Glomerular endothelial cell (primary cell): ENCODE measurements around the gene ZNF805. TPM values are rescaled to one million over a fixed set of nuclear protein-coding genes. Genes with fewer than 3 reads are reported as not detected.
"Not testable (repeated sequence)": the region's sequence is repeated elsewhere in the genome, so short reads cannot be mapped to it uniquely, and the experiment has no call there.

Experiments used
- DNase-seq: peaks from one replicate; pipeline ENCODE4 v3.0.0-alpha.2; 2011; ENCODE audit warnings: low read depth, low spot score; ENCODE audit errors: extremely low read depth
- total RNA-seq: library from RNA; depleted of rRNA; stranded (reverse); fragments of >200 nt; gene quantifications from 2 replicates; pipeline ENCODE4 v1.2.3, GENCODE V29; 2015

Gene ZNF805
- 8.6 and 15.3 TPM in 2 replicates for total RNA-seq

GRCh38 chr19:57240311-57241090, at the start of gene ZNF805:
TSS of gene ZNF805 (plus strand) at chr19:57240632. CDS start at chr19:57240892, 260 bp downstream.
- peak; percentile 62 for DNase-seq

DNA sequence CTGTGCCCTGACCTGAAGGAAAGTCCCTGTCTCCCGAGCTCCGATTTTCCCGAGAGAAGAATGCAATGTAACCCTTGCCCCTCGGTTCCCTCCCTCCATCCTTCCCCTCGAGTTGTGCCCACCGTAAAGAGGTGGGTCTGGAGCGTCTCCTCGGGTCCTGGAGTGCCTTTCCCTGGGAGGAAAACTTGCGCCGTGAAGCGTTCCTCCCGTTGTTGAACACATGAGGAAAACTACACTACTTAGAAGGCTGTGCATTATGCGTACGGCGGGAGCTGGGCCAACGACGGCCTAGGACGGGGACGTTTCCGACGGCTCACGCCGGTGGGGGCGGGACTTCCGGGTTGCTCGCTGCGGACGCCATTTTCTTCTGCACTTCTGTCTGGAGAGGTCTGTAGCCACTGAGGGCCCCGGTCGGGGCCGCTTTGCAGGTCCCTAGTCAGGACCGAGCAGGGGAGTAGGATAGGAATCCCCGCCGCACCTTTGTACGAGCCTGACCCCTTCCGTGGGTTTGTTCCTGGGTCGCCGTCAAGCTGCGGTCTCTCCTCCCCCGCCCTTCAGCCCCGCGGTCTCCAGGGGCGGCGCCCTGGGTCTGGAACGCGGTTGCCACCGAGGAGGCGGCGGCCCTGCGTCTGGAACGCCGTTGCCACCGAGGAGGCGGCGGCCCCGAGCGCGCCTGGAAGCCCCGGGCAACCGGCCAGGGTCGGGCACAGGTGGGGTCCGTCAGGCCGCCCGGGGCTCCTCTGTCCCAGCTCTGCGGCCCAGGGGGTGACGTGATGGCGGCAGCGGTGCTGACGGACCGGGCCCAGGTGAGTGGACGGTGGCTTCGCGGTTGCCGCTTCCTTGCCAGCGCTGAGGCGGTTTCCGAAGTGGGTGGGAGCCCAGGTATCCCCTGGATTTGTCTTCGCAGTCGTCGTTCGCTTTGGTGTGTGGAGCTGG, 49.0 kb upstream of the ZNF805 start, which contains the start of gene ZNF264:
ZNF264 (plus strand) TSS at position 360 of the 936 bp plus-strand sequence; CDS start at position 774, 414 bp downstream.
- peak; percentile 45 for DNase-seq

DNA sequence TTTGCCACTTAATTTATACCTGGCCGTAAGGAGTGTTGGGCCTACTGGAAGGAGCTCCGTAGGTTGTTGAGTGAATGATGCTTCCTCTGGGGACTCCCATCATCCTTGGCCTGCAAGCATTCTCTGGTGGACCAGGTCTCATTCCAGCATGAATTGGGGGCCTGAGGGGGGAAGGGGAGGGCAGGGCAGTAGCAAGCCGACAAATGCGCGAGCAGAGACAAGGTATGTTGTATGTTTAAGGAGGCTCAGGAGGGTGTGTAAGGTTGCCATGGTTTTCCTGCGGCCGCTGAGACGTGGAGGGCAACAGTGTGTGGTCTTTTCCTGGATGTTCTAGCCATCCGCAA, 48.4 kb upstream of the ZNF805 start:
- DNase-seq: no peak

DNA sequence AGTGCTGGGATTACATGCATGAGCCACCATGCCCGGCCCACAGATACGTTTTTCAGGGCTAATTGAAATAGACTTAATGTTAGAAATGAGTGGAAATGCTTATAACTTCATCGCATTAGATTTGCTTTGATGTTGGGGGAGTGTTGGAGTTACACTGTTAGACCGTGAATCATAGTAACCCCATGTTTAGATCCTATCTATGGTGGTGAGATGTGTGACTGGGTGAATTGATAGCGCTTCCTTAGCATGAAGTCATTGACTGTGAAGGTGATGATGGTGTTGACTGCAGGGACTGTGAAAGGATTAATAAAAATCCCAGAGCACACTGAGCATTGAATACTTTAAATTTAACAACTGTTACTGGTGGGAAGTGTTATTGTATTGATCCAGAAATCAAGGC, 47.4 kb upstream of the ZNF805 start:
- no peak for DNase-seq

DNA sequence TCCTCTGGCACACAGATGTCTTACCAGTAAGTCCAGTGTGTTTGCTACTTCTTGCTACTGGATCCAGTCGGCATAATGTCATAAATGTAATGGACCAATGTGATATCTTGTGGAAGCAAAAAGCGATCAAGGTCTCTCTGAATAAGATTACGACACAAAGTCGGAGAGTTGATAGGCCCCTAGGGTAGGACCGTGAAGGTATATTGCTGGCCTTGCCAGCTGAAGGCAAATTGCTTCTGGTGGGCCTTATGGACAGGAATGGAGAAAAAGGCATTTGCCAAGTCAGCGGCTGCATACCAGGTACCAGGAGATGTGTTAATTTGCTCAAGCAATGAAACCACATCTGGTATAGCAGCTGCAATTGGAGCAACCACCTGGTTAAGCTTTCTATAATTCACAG, 42.6 kb upstream of the ZNF805 start:
- not testable (repeated sequence) for DNase-seq

GRCh38 chr19:57202160-57202559, 38.3 kb upstream of the ZNF805 start:
- no peak for DNase-seq

DNA sequence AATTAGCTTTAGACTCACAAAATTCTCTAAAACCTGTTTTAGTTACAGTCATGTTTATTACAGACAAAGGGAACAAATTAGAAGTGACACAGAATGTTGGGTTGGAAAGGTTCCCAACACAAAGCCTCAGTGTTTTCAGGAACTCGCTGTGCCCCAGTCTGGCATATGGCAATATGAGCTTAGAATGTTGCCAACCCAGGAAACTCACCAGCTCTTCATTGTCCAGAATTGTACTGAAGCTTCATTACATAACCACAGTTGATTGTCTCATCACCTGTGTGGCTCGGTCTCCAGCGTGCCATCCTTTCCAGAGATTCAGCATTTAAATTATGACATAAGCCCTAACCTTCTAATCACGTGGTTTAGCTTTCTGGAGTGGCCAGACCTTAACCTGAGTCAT, 30.1 kb upstream of the ZNF805 start:
- DNase-seq: no peak

- DNase-seq: no peak
Measured at GRCh38 chr19:57212109-57212508, 28.3 kb upstream of the ZNF805 start.

DNA sequence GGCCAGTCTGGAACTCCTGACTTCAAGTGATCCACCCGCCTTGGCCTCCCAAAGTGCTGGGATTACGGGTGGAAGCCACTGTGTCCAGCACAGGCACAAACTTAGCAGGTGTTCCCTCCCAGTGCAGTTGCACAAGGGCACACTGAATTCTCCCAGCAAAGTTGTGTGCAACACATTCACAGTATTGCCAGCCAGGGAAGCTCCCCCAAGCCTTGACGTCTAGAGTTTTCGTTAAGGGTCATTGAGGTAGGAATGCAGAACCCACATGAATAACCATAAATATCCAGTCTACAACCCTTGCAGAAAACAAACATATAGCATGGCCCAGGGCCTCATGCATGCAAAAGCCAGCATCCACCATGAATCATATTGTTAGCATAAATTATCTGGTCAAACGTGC, 12.9 kb upstream of the ZNF805 start:
- DNase-seq: no peak

DNA sequence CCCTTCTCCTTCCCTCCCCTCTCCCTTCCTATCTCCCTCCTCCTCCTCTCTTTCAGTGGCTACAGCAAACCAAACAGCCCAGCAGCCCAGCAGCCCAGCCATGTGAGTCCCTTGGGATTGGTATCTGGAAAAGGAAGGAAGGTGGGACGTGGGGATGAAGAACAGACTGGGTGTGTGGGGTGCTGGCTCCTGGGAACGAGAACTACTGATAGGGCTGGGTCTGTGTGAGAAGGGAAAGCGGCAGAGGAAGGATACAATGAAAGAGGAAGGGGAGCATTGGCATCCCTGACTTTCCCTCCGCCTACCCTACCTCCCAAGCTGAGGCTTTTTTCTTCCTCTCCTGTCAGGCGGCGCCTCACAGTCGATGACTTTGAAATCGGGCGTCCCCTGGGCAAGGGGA, 8.7 kb upstream of the ZNF805 start:
- DNase-seq: no peak

DNA sequence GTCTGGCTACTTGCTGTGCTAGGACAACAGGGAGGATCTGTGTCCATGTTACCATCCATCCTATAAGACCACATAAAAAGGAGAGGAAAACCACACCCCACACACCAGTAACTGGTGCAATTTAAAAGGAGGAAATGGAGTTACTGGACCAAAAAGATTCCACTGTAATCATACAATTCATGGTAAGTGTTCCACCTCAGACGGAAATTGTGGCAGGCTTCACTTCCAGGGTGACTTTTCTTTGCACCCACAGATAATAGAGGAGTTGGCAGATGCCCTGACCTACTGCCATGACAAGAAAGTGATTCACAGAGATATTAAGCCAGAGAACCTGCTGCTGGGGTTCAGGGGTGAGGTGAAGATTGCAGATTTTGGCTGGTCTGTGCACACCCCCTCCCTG, 7.2 kb upstream of the ZNF805 start:
- no peak for DNase-seq

- no peak for DNase-seq
Measured at GRCh38 chr19:57239982-57240310, 486 bp upstream of the ZNF805 start.

DNA sequence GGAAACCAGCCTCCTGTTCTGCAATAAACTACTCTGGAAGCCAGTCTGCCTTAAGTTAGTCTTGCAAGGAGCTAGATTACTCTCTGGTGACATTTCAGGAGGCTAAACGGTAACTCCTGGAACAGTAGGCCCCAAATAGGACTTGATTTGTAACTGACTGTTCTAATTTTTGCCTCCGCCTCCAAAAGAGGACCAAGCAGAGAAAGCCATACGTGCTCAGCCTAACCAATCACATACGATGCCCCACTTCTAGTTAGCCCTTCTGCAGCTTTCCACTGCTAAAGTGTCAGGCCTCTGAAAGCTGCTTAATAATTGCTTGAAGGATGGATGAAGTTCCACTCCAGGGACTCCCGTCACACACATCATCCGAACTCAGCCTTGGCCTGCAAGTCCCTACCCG, 744 bp downstream of the ZNF805 start:
- no peak for DNase-seq

DNA sequence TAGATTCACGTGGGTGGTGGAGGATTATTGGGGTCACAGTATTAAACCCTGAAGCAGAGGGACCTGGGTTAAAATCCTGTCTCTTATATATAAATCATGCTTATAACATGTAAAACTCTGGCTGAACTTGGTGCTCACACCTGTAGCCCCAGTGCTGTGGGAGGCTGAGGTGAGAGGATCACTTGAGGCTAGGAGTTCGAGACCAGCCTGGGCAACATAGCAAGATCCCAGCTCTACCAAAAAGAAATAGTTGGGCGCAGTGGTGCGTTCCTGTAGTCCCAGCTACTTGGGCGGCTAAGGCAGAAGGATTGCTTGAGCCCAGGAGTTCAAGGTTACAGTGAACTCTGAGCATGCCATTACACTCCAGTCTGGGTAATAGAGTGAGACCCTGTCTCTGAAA, 2.4 kb downstream of the ZNF805 start:
- DNase-seq: no peak

DNA sequence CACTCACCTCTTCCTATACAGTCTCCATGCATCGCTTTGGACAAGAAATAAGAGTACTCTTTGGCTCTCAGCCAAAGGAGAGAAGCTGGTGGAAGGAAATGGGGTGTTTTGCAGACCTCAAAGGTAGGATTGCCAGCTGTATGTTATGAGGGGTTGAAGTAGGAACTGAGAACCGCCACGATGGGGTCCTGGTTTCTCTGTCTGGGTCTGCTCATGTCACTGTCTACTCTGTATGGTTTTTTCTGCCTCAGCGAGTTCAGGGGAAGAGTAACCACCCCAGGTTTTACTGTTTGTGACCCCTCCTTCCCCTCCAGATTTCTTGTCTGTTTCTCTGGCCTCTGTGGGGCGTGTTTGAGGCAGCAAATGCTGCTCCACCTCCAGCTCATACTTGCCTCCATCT, 4.1 kb downstream of the ZNF805 start:
- DNase-seq: no peak

DNA sequence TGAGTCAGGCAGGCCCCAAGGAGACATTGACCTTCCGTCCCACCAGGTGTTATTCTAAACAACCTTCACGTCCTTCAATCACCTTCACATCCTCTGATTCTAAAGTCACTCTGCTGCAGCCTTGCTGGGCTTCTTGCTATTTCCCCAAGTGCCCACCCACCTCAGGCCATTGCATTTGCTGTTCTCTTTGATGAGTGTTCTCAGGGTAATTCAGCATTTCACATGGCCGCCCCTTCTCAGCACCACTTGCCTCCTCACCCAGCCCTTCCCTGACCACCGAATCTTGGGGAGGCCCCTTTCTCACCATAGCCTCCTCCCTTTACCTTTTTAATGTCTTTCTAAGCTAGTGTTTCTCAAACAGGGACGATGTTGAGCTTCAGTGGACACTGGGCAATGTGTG, 4.6 kb downstream of the ZNF805 start:
- DNase-seq: no peak

DNA sequence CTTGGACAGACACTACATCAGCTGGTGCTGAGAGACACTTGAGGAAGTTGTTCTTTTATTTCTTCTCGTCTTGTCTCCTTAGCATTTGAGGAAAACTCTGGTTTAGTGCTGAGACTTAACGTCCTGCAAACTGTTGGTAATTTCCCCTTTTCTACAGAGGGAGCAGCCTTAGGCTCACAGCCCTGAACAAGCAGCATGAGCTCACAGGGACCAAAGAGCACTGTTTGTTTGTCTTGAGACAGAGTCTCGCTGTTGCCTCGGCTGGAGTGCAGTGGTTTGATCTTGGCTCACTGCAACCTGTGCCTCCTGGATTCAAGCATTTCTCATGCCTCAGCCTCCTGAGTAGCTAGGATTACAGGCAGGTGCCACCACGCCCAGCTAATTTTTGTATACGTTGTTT, 5.5 kb downstream of the ZNF805 start:
- no peak for DNase-seq

- DNase-seq: no peak
Measured at GRCh38 chr19:57248646-57249045, 8.2 kb downstream of the ZNF805 start.

DNA sequence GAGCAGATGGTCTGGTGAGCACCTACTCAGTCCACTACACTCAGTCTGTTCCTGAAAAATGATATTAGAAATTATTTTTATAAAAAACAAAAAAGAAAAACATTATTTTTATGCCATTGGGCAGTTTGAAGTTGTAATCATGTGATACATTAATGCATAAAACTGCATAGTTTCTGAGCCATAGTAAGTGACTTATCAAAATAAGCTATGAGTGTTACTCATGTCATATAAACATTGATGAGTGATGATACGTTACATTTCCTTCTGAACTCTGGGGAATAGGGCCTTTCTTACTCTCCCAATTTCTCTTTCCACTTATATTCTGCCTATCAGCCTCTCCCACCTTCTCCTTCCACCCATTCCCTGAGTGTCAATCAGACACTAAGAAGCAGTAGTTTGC, 8.9 kb downstream of the ZNF805 start:
- no peak for DNase-seq

DNA sequence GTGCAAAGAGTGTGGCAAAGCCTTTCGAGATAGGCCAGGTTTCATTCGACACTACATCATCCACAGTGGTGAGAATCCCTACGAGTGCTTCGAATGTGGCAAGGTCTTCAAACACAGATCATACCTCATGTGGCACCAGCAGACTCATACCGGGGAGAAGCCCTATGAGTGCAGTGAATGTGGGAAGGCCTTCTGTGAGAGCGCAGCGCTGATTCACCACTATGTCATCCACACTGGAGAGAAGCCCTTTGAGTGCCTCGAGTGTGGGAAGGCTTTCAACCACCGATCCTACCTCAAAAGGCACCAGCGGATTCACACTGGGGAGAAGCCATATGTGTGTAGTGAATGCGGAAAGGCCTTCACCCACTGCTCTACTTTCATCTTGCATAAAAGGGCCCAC, 13.3 kb downstream of the ZNF805 start:
- not testable (repeated sequence) for DNase-seq

DNA sequence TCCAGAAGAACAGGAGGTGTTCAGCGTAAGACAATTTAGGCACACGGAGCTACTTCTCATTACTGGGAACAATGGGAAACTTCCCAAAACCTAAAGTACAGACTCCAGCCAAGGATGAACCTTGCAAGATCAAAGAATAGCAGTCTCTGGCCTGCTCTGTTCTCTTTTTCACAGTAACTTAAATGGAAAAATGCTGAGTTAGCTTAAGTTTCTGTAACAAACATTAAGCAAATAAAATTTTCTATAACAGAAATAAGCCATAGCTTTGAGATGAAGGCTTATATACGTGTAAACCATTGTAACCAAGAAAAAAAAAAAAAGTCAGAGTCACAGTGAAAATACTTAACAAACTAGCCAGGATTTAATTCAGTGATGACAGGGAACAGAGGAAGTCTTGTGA, 21.6 kb downstream of the ZNF805 start:
- DNase-seq: no peak

GRCh38 chr19:57263244-57263741, 22.9 kb downstream of the ZNF805 start:
- DNase-seq: no peak
